HL-60 (cell line): ENCODE measurements around the gene MDFIC.

ENCODE experiments used
- DNase-seq, 2 experiments: peaks; one replicate each; pipeline ENCODE4 v3.0.0-alpha.2; 2010 to 2020; ENCODE audit warnings: low read depth in 1 of 2, low spot score in 1 of 2
- H3K27ac ChIP-seq: fragments of 250-450 bp; sonication (Bioruptor Pico); replicated peaks from 2 replicates; pipeline ENCODE4 v1.5.1; 2020; ENCODE audit warnings: mild to moderate bottlenecking, moderate library complexity
- H3K27me3 ChIP-seq: fragments of 250-450 bp; sonication (Bioruptor Pico); 2 replicates; pipeline ENCODE4 v1.5.1; 2021; ENCODE audit warnings: mild to moderate bottlenecking, moderate library complexity; ENCODE audit not compliant: insufficient read depth, poor library complexity, severe bottlenecking
- H3K4me3 ChIP-seq: replicated peaks from 2 replicates; pipeline ENCODE4 v1.5.1; 2011; ENCODE audit warnings: mild to moderate bottlenecking, control low read depth, low read length; ENCODE audit not compliant: insufficient read depth
- CTCF ChIP-seq: IDR thresholded peaks from one replicate; pipeline ENCODE4 v1.5.1; 2011; ENCODE audit warnings: low read length, control low read depth, inconsistent platforms; ENCODE audit not compliant: insufficient read depth
- GABPA ChIP-seq: IDR thresholded peaks from 2 replicates; pipeline ENCODE4 v1.6.1; 2012; ENCODE audit warnings: low read depth
- POLR2AphosphoS5 ChIP-seq: IDR thresholded peaks from 2 replicates; pipeline ENCODE4 v1.6.1; 2012; ENCODE audit warnings: low read depth
- REST ChIP-seq: IDR thresholded peaks from 2 replicates; pipeline ENCODE4 v1.6.1; 2012; ENCODE audit warnings: low read depth; ENCODE audit not compliant: insufficient replicate concordance
- SPI1 ChIP-seq: IDR thresholded peaks from 2 replicates; pipeline ENCODE4 v1.6.1; 2012; ENCODE audit warnings: low read depth, mild to moderate bottlenecking, borderline replicate concordance

MDFIC gene

GRCh38 chr7:115040057-115040456, 118.2 kb downstream of the MDFIC start:
- TF ChIP-seq CTCF (no peak), GABPA (no peak), SPI1 (no peak), POLR2AphosphoS5 (no peak), REST (no peak)
- Histone ChIP-seq H3K27me3 (no peaks in the 10 kb centered on the region), H3K4me3 (no peak overlapping the region), H3K27ac (no peak overlapping the region)
- no peak for DNase-seq

GRCh38 chr7:115040495-115040894, 118.6 kb downstream of the MDFIC start:
- no peak for DNase-seq
- H3K27me3 ChIP-seq: no peaks in the 10 kb centered on the region
- no peak overlapping the region for H3K27ac ChIP-seq
- no peak overlapping the region for H3K4me3 ChIP-seq
- no peak for TF ChIP-seq REST
- no peak for TF ChIP-seq CTCF
- no peak for TF ChIP-seq POLR2AphosphoS5
- TF ChIP-seq SPI1: no peak
- TF ChIP-seq GABPA: no peak

GRCh38 chr7:115042596-115042995, 120.7 kb downstream of the MDFIC start:
- TF ChIP-seq CTCF (no peak), SPI1 (no peak), POLR2AphosphoS5 (no peak), GABPA (no peak)
- Histone ChIP-seq H3K27me3 (no peaks in the 10 kb centered on the region), H3K27ac (no peak overlapping the region), H3K4me3 (no peak overlapping the region)
- no peak for DNase-seq

GRCh38 chr7:115043605-115044004, 121.7 kb downstream of the MDFIC start:
- DNase-seq: no peak

More at GRCh38 chr7:115043605-115044004, 121.7 kb downstream of the MDFIC start:
- H3K4me3 ChIP-seq: no peak overlapping the region
- TF ChIP-seq GABPA: no peak
- no peak for TF ChIP-seq SPI1
- no peak for TF ChIP-seq REST
- TF ChIP-seq POLR2AphosphoS5: no peak
- H3K27ac ChIP-seq: no peak overlapping the region
- H3K27me3 ChIP-seq: no peaks in the 10 kb centered on the region
